Mesendoderm (in vitro differentiated cells): ENCODE results near the gene RNLS.

Experiments
- DNase-seq: peaks from one replicate; pipeline ENCODE4 v3.0.0; 2013
- H2AK5ac ChIP-seq: 2 replicates; pipeline ENCODE4 v1.6.1; 2013; ENCODE audit warnings: low read length, inconsistent platforms
- H2BK120ac ChIP-seq: 2 replicates; pipeline ENCODE4 v1.6.1; 2013; ENCODE audit warnings: low read depth, mild to moderate bottlenecking, low read length, moderate library complexity, mixed read lengths
- H2BK15ac ChIP-seq: replicated peaks from 2 replicates; pipeline ENCODE4 v1.6.1; 2013; ENCODE audit warnings: low read depth, mild to moderate bottlenecking, moderate library complexity
- H2BK5ac ChIP-seq: 2 replicates; pipeline ENCODE4 v1.6.1; 2013; ENCODE audit warnings: low read length, inconsistent platforms
- H3K18ac ChIP-seq: 2 replicates; pipeline ENCODE4 v1.6.1; 2013; ENCODE audit warnings: mild to moderate bottlenecking, low read length, mixed read lengths
- H3K23ac ChIP-seq: one replicate; pipeline ENCODE4 v1.6.1; 2013; ENCODE audit warnings: low read length
- H3K27ac ChIP-seq: 2 replicates; pipeline ENCODE4 v1.5.1; 2013; ENCODE audit warnings: low read depth, mild to moderate bottlenecking, inconsistent platforms, low read length, moderate library complexity
- H3K27me3 ChIP-seq: 2 replicates; pipeline ENCODE4 v1.6.1; 2013; ENCODE audit warnings: low read length, control low read depth, mild to moderate bottlenecking, inconsistent platforms; ENCODE audit not compliant: insufficient read depth, poor library complexity
- H3K36me3 ChIP-seq: 2 replicates; pipeline ENCODE4 v1.6.1; 2013; ENCODE audit warnings: low read length, inconsistent platforms; ENCODE audit not compliant: control insufficient read depth, insufficient read depth
- H3K4ac ChIP-seq: one replicate; pipeline ENCODE4 v1.6.1; 2013; ENCODE audit warnings: low read depth, mild to moderate bottlenecking, low read length, moderate library complexity
- H3K4me1 ChIP-seq: 2 replicates; pipeline ENCODE4 v1.6.1; 2013; ENCODE audit warnings: low read depth, low read length, inconsistent platforms; ENCODE audit not compliant: control insufficient read depth
- H3K4me2 ChIP-seq: 2 replicates; pipeline ENCODE4 v1.6.1; 2013; ENCODE audit warnings: low read length
- H3K4me3 ChIP-seq: 2 replicates; pipeline ENCODE4 v1.5.1; 2013; ENCODE audit warnings: mild to moderate bottlenecking, low read length
- H3K56ac ChIP-seq: one replicate; pipeline ENCODE4 v1.6.1; 2013; ENCODE audit warnings: low read length
- H3K79me1 ChIP-seq: 2 replicates; pipeline ENCODE4 v1.6.1; 2013; ENCODE audit warnings: low read length, inconsistent platforms
- H3K79me2 ChIP-seq: 2 replicates; pipeline ENCODE4 v1.6.1; 2013; ENCODE audit warnings: mild to moderate bottlenecking, low read length; ENCODE audit not compliant: control insufficient read depth, insufficient read depth
- H3K9ac ChIP-seq: 2 replicates; pipeline ENCODE4 v1.6.1; 2013; ENCODE audit warnings: low read length, inconsistent platforms
- H4K5ac ChIP-seq: one replicate; pipeline ENCODE4 v1.6.1; 2013; ENCODE audit warnings: low read length
- H4K8ac ChIP-seq: one replicate; pipeline ENCODE4 v1.6.1; 2013; ENCODE audit warnings: low read depth, mild to moderate bottlenecking, control low read depth, low read length, moderate library complexity
- WGBS: extraction: QIAGEN DNeasy Blood & Tissue Kit; methylation state at CpG from one replicate; pipeline ENCODE4 v1.1.7; 2013; ENCODE audit warnings: low lambda C conversion rate, missing lambda C conversion rate; ENCODE audit not compliant: insufficient coverage; ENCODE audit errors: extremely low coverage; 5-methylcytosine and 5-hydroxymethylcytosine counted together

RNLS gene

DNA sequence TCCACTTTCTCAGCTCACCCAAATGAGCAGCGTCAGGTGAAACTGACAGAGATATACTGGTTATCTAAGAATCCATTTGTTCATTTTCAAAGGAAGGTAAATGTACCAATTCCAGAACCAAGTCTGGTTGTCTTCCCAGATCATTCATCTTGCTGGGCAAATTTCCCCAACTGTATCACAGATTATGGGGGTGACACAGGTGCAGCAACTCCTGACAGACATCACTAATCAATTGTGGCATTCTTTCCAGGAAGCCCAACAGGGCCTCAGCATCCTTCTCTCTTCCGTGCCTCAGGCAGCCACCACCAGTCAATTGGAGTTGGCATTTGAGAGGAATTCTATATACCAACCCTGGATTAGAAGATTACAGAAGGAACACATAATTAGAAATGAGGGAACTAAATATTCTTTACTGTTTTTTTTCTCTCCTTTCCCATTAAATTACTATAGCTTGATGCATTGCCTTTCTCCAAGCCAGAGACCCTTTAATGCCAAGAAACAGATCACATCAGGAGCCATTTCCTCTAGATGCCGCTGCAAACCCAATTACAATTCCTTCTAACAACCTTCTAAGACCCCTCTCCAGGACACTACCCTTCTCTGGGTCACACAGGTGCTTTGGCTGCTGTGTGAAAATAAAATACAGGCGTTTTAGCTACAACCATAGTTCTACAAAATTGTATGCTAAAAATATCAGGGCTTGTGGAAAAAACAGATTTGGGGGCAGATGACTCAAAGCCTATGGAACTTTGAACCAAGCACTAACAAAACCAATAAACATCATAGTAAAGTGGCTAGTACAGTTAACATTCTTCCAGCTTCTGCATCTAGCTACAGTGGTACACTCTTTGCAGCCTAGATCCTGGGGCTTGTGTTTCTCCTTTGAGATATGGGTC, 291.6 kb downstream of the RNLS start:
- Histone ChIP-seq H4K5ac (no peak overlapping the region), H2AK5ac (no peak overlapping the region), H3K27me3 (no peaks in the 10 kb centered on the region), H3K18ac (no peak overlapping the region), H3K9ac (no peak overlapping the region), H3K4ac (no peak overlapping the region), H3K27ac (no peak overlapping the region), H3K56ac (no peak overlapping the region), H3K23ac (no peak overlapping the region), H3K79me1 (no peaks in the 10 kb centered on the region), H3K4me1 (no peaks in the 10 kb centered on the region), H2BK120ac (no peak overlapping the region), H4K8ac (no peak overlapping the region), H3K4me3 (no peak overlapping the region), H3K36me3 (no peaks in the 10 kb centered on the region), H3K4me2 (no peak overlapping the region), H3K79me2 (no peaks in the 10 kb centered on the region), H2BK15ac (no peak overlapping the region), H2BK5ac (no peak overlapping the region)
- DNase-seq: no peak
- WGBS: no CpG with 5 or more reads among the region's 4 CpGs

DNA sequence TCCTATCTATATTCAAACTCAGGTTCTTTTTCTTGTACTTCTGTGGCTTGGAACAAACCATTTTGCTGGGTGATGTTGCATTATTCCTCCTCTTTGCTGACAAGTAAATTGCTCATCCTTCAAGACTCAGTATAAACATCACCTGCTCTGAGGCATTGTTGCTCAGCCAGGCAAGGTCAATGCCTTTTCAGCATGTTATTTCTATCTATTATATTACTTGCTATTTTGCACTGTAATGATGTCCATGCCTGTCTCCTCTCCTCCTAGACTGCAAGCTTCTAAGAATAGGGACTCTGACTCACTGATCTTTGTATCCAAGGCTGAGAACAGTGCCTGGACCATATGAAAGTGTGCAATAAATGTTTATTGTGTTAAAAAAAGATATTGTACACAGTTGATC, 293.8 kb downstream of the RNLS start:
- H3K79me2 ChIP-seq: no peaks in the 10 kb centered on the region
- no peaks in the 10 kb centered on the region for H3K4me1 ChIP-seq
- no peak overlapping the region for H3K27ac ChIP-seq

DNA sequence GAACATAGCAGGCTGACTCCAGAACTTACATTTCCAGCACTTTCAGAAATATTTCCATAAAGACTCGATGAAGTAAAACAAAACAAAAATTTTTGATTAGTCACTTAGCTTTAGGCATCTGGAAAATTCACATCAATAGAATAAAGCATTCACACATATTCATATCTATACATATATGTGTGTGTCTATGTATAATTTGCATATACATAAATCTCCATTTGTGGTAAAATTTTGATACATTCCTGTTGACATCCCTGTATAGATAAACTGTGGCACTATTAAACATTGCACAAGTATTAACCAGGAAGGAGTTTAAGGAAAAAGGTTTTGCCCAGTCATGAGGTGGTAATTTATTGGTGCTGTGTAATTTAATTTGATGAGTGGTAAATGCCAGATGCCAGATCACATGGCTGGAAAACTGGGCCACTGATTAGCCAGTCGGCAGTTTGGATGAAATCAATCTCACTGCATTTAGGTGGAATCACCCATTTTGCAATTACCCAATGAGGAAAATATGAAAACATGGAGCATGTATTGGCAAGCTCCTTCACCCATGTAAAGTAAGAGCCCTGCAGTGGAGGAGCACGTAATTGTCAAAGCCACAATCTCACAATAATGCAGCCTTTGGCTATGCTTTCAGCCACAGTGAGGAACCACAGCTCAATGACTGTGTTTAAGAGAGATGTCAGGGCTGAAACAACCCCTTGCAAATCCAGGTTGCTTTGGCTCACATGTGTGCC, 294.6 kb downstream of the RNLS start:
- H3K4me1 ChIP-seq: no peaks in the 10 kb centered on the region
- H2BK5ac ChIP-seq: no peak overlapping the region
- H3K23ac ChIP-seq: no peak overlapping the region
- no peak overlapping the region for H2BK120ac ChIP-seq
- H3K18ac ChIP-seq: no peak overlapping the region
- DNase-seq: no peak
- no peak overlapping the region for H4K5ac ChIP-seq
- H3K4ac ChIP-seq: no peak overlapping the region
- no peak overlapping the region for H3K56ac ChIP-seq
- no peak overlapping the region for H3K4me2 ChIP-seq
- H3K9ac ChIP-seq: no peak overlapping the region
- H2BK15ac ChIP-seq: no peak overlapping the region
- no peaks in the 10 kb centered on the region for H3K27me3 ChIP-seq
- H4K8ac ChIP-seq: no peak overlapping the region
- no peaks in the 10 kb centered on the region for H3K79me1 ChIP-seq
- no peak overlapping the region for H3K4me3 ChIP-seq
- H3K27ac ChIP-seq: no peak overlapping the region
- H3K36me3 ChIP-seq: no peaks in the 10 kb centered on the region
- no CpG with 5 or more reads among the region's 3 CpGs for WGBS
- H2AK5ac ChIP-seq: no peak overlapping the region
- H3K79me2 ChIP-seq: no peaks in the 10 kb centered on the region

More for the DNA sequence above, 293.8 kb downstream of the RNLS start:
- no peak overlapping the region for H4K8ac ChIP-seq
- no peak overlapping the region for H3K4me2 ChIP-seq
- H3K27me3 ChIP-seq: no peaks in the 10 kb centered on the region
- no peak for DNase-seq
- H3K18ac ChIP-seq: no peak overlapping the region
- no peak overlapping the region for H3K9ac ChIP-seq
- no peak overlapping the region for H2BK5ac ChIP-seq
- H2BK15ac ChIP-seq: no peak overlapping the region
- H3K23ac ChIP-seq: no peak overlapping the region
- no peak overlapping the region for H3K4ac ChIP-seq
- no peaks in the 10 kb centered on the region for H3K36me3 ChIP-seq
- no peak overlapping the region for H3K56ac ChIP-seq
- H4K5ac ChIP-seq: no peak overlapping the region
- H3K79me1 ChIP-seq: no peaks in the 10 kb centered on the region
- H3K4me3 ChIP-seq: no peak overlapping the region
- no peak overlapping the region for H2BK120ac ChIP-seq
- no peak overlapping the region for H2AK5ac ChIP-seq

DNA sequence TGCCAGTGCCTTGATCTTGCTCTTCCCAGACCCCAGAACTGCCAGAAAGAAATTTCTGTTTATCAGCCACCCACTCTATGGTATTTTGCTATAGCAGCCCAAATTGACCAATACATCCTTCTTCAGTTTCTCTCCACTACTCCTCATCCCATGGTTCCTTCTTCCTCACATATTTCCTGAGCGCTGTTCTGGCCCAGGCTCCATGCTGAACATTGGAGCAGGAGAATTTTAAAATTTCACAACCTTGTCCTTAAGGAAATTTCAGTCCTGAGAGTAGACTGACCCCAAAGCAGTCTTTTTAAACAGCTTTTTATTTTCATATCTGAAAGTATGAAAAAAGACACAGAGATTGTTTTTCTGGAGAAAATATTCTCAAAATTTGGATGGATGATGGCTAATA, 297.1 kb downstream of the RNLS start:
- no peaks in the 10 kb centered on the region for H3K79me2 ChIP-seq
- no peak overlapping the region for H2BK15ac ChIP-seq
- no peak overlapping the region for H3K4me3 ChIP-seq
- H3K56ac ChIP-seq: no peak overlapping the region
- no peak overlapping the region for H3K4ac ChIP-seq
- no peak overlapping the region for H3K4me2 ChIP-seq
- H3K4me1 ChIP-seq: no peaks in the 10 kb centered on the region
- no peak overlapping the region for H3K9ac ChIP-seq
- H3K36me3 ChIP-seq: no peaks in the 10 kb centered on the region
- no CpG with 5 or more reads among the region's 1 CpG for WGBS
- H3K27ac ChIP-seq: no peak overlapping the region
- no peak overlapping the region for H4K8ac ChIP-seq
- no peak for DNase-seq
- H2AK5ac ChIP-seq: no peak overlapping the region
- H3K27me3 ChIP-seq: no peaks in the 10 kb centered on the region
- H4K5ac ChIP-seq: no peak overlapping the region
- H2BK5ac ChIP-seq: no peak overlapping the region
- H3K79me1 ChIP-seq: no peaks in the 10 kb centered on the region
- no peak overlapping the region for H2BK120ac ChIP-seq
- H3K23ac ChIP-seq: no peak overlapping the region
- H3K18ac ChIP-seq: no peak overlapping the region

DNA sequence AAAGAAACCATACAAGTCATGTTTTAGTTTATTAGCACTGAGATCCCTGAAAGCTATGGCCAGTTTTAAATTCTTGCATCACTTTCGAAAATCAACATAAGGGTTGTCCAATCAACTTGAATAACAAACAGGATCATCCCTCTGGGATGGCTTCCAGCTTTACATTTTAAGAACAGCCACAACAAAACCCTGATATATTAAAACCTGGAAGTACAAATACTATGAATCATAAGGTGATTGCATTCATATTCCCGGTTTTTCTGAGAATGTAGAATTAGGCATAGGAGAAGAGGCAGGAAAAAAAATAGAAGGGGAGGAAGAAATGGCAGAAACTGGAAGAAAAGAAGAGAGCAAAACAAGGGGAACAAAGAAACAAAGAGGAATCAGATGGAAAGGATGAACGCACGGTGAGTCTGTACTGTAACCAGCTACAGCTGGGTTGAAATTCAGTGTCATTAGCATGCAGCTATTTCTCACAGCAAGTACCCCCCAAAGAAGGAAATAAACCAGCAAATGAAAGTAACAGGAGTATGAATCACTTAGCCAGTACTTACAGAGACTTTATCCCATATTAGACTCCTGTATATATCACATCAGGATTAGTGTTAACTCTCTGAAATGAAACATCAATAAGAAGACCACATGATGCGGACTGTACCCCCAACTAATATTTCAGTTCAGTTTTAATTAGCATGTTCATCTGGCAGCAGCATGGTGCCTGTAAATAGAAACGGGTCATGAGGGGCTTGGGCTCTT, 301.3 kb downstream of the RNLS start:
- H3K56ac ChIP-seq: no peak overlapping the region
- no peaks in the 10 kb centered on the region for H3K79me1 ChIP-seq
- no peak overlapping the region for H3K18ac ChIP-seq
- no peaks in the 10 kb centered on the region for H3K27me3 ChIP-seq
- H4K5ac ChIP-seq: no peak overlapping the region
- no peak overlapping the region for H3K27ac ChIP-seq
- no peak for DNase-seq
- H3K79me2 ChIP-seq: no peaks in the 10 kb centered on the region
- no peak overlapping the region for H2AK5ac ChIP-seq
- H2BK5ac ChIP-seq: no peak overlapping the region
- H3K9ac ChIP-seq: no peak overlapping the region
- no peak overlapping the region for H3K4me3 ChIP-seq
- H2BK120ac ChIP-seq: no peak overlapping the region
- peaks cover 8% of the 10 kb centered on the region for H3K4me1 ChIP-seq
- H3K36me3 ChIP-seq: no peaks in the 10 kb centered on the region
- H2BK15ac ChIP-seq: no peak overlapping the region
- no peak overlapping the region for H3K4me2 ChIP-seq
- no CpG with 5 or more reads among the region's 6 CpGs for WGBS
- H3K23ac ChIP-seq: no peak overlapping the region
- H3K4ac ChIP-seq: no peak overlapping the region
- no peak overlapping the region for H4K8ac ChIP-seq
